Measurements from ENCODE around the gene ZSCAN32.

- no peak for TF ChIP-seq CTCF (IDR thresholded peaks at IDR 0.05; ENCODE audit: low read depth, low read length, missing input control)
- TF ChIP-seq EGR1 (IDR thresholded peaks at IDR 0.05; ENCODE audit: low read depth in 2 of 2) = no peak
- TF ChIP-seq, protein P1, sequence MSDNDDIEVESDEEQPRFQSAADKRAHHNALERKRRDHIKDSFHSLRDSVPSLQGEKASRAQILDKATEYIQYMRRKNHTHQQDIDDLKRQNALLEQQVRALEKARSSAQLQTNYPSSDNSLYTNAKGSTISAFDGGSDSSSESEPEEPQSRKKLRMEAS (IDR thresholded peaks at IDR 0.05) = no peak
Measured at GRCh38 chr16:3358871-3359270, 41.9 kb downstream of the ZSCAN32 start.
